PC-3 (cell line): ENCODE results near the gene MTTP. TPM values are rescaled to one million over a fixed set of nuclear protein-coding genes. Genes with fewer than 3 reads are reported as not detected.

Experiments
- ATAC-seq: fragments of 200-7000 bp; cut with Tn5 transposase; 2 replicates; pipeline ENCODE4 v1.9.1; 2020; ENCODE audit warnings: mild to moderate bottlenecking, moderate library complexity
- BruUV-seq: library from RNA; stranded (reverse); fragments of 400-500 nt; replicated peaks from 2 replicates; lab custom pipeline; 2021; lab: Mats Ljungman, UMichigan
- CTCF ChIA-PET: fragments of 300-600 bp; sonication (Branson Sonifier 250); formaldehyde crosslinking; loops from one replicate; lab custom pipeline; 2022; ENCODE audit warnings: antibody characterized with exemption; lab: Charles Lee
- POLR2A ChIA-PET: fragments of 300-600 bp; sonication (Branson Sonifier 250); formaldehyde crosslinking; loops from one replicate; lab custom pipeline; 2022; ENCODE audit warnings: antibody characterized with exemption; ENCODE audit not compliant: unreplicated experiment; lab: Charles Lee
- DNase-seq: peaks from one replicate; pipeline ENCODE4 v3.0.0-alpha.2; 2015
- H2AFZ ChIP-seq: fragments of 300-600 bp; sonication (generic); 2 replicates; pipeline ENCODE4 v1.6.0; 2016; ENCODE audit warnings: antibody characterized with exemption, low read length
- H3F3A ChIP-seq: fragments of 300-600 bp; sonication (generic); one replicate; pipeline ENCODE4 v1.6.0; 2017; ENCODE audit warnings: antibody characterized with exemption, low read length, control low read depth, mild to moderate bottlenecking; ENCODE audit not compliant: unreplicated experiment
- H3K27ac ChIP-seq: fragments of 300-600 bp; sonication (generic); 2 replicates; pipeline ENCODE4 v1.5.1; 2016; ENCODE audit warnings: mild to moderate bottlenecking, low read length
- H3K27me3 ChIP-seq: fragments of 300-600 bp; sonication (generic); 2 replicates; pipeline ENCODE4 v1.6.1; 2016; ENCODE audit warnings: low read length, mixed read lengths
- H3K36me3 ChIP-seq: fragments of 300-600 bp; sonication (generic); 2 replicates; pipeline ENCODE4 v1.6.1; 2016; ENCODE audit warnings: low read depth, mixed run types, low read length, mixed read lengths
- H3K4me1 ChIP-seq: fragments of 300-600 bp; sonication (generic); 2 replicates; pipeline ENCODE4 v1.5.1; 2016; ENCODE audit warnings: low read length; ENCODE audit not compliant: insufficient read depth
- H3K4me2 ChIP-seq: fragments of 300-600 bp; sonication (generic); 2 replicates; pipeline ENCODE4 v1.6.0; 2016; ENCODE audit warnings: low read length
- H3K4me3 ChIP-seq: fragments of 300-600 bp; sonication (generic); 2 replicates; pipeline ENCODE4 v1.5.1; 2016; ENCODE audit warnings: mild to moderate bottlenecking, low read length, mixed read lengths
- H3K79me2 ChIP-seq: fragments of 300-600 bp; sonication (generic); 2 replicates; pipeline ENCODE4 v1.6.1; 2017; ENCODE audit warnings: low read length, mixed read lengths
- H3K9ac ChIP-seq: fragments of 300-600 bp; sonication (generic); 2 replicates; pipeline ENCODE4 v1.6.0; 2016; ENCODE audit warnings: mild to moderate bottlenecking, low read length
- H3K9me2 ChIP-seq: fragments of 300-600 bp; sonication (generic); replicated peaks from 2 replicates; pipeline ENCODE4 v1.6.1; 2016; ENCODE audit warnings: mixed run types, low read length, mixed read lengths
- H3K9me3 ChIP-seq: fragments of 300-600 bp; sonication (generic); 2 replicates; pipeline ENCODE4 v1.6.1; 2016; ENCODE audit warnings: low read length, mixed read lengths
- H4K20me1 ChIP-seq: fragments of 300-600 bp; sonication (generic); 2 replicates; pipeline ENCODE4 v1.6.1; 2016; ENCODE audit warnings: low read length, mixed read lengths
- EZH2 ChIP-seq: fragments of 300-600 bp; sonication (generic); IDR thresholded peaks from one replicate; pipeline ENCODE4 v1.6.1; 2017; ENCODE audit warnings: antibody characterized with exemption, mild to moderate bottlenecking, low read length; ENCODE audit not compliant: unreplicated experiment
- EZH2phosphoT487 ChIP-seq: fragments of 300-600 bp; sonication (generic); IDR thresholded peaks from 2 replicates; pipeline ENCODE4 v1.6.1; 2018; ENCODE audit warnings: mild to moderate bottlenecking, antibody characterized with exemption, low read length, borderline replicate concordance
- intact Hi-C: fragments of 100-400 bp; cut with micrococcal nuclease; formaldehyde crosslinking; loops from 2 replicates; pipeline ENCODE4 v1.9.0; 2023
- total RNA-seq: library from RNA; depleted of rRNA; stranded (reverse); fragments of >200 nt; gene quantifications from 2 replicates; pipeline ENCODE4 v1.2.3, GENCODE V29; 2014
- TF ChIP-seq, protein P1 (sequence below): fragments of 300-600 bp; sonication (generic); conservative IDR thresholded peaks from 2 replicates; pipeline ENCODE4 v1.5.1; 2017; ENCODE audit warnings: antibody characterized with exemption, low read depth, mild to moderate bottlenecking, low read length

The MTTP gene
- total RNA-seq, 1 experiment from 2014 or later = 0.33 TPM

DNA sequence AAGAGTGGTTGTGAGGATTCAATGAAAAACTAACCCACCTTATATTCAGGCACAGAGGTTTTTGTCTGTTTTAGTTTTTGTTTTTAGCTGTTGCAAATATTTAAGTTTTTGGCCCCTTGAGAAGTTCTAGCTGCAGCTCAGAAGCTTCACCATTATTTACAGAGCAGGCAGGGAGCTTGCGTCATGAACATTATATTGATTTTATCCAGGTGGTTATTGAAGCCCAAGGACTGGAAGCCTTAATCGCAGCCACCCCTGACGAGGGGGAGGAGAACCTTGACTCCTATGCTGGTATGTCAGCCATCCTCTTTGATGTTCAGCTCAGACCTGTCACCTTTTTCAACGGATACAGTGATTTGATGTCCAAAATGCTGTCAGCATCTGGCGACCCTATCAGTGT, 38.1 kb downstream of the MTTP start:
- H3K4me3 ChIP-seq = no peak overlapping the region
- no peaks in the 10 kb centered on the region for H3K9me2 ChIP-seq
- no peaks in the 10 kb centered on the region for H3K79me2 ChIP-seq
- ATAC-seq = no peak
- no peaks in the 10 kb centered on the region for H3K36me3 ChIP-seq
- intact Hi-C loops = no loop called here
- no peaks in the 10 kb centered on the region for H4K20me1 ChIP-seq
- ChIA-PET CTCF (no interaction called here), POLR2A (no interaction called here)
- no peaks in the 10 kb centered on the region for H3K9me3 ChIP-seq
- H3K4me1 ChIP-seq = no peaks in the 10 kb centered on the region
- H3K4me2 ChIP-seq = no peak overlapping the region
- H2AFZ ChIP-seq = no peak overlapping the region
- no peak for DNase-seq
- TF ChIP-seq EZH2phosphoT487 = no peak
- TF ChIP-seq, protein P1, sequence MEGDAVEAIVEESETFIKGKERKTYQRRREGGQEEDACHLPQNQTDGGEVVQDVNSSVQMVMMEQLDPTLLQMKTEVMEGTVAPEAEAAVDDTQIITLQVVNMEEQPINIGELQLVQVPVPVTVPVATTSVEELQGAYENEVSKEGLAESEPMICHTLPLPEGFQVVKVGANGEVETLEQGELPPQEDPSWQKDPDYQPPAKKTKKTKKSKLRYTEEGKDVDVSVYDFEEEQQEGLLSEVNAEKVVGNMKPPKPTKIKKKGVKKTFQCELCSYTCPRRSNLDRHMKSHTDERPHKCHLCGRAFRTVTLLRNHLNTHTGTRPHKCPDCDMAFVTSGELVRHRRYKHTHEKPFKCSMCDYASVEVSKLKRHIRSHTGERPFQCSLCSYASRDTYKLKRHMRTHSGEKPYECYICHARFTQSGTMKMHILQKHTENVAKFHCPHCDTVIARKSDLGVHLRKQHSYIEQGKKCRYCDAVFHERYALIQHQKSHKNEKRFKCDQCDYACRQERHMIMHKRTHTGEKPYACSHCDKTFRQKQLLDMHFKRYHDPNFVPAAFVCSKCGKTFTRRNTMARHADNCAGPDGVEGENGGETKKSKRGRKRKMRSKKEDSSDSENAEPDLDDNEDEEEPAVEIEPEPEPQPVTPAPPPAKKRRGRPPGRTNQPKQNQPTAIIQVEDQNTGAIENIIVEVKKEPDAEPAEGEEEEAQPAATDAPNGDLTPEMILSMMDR = no peak
- no peak for TF ChIP-seq EZH2
- H3F3A ChIP-seq = no peaks in the 10 kb centered on the region
- BruUV-seq = no TSS peak
- no peak overlapping the region for H3K9ac ChIP-seq
- no peaks in the 10 kb centered on the region for H3K27me3 ChIP-seq
- H3K27ac ChIP-seq = no peak overlapping the region

DNA sequence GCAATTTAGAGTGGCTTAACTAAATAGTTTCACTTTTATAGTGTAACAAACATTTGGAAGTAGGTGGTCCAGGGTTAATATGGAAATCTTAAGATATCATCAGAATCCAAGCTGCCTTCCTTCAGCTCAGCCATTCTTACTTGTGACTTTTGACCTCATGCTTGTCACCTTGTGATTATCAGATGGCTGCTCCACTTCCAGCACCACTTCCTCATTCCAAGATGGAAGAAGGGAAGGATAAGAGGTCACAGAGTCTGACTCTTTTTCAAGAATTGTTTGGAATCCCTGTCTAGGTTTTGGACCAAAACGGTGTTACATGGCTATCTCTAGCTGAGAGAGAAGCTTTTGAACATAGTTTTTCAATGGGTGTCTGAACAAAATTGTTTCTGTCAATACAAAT, 39.9 kb downstream of the MTTP start:
- no peak for TF ChIP-seq EZH2phosphoT487
- TF ChIP-seq, protein P1 = no peak
- TF ChIP-seq EZH2 = no peak
- Histone ChIP-seq H3F3A (no peaks in the 10 kb centered on the region), H3K79me2 (no peaks in the 10 kb centered on the region), H3K9me3 (no peaks in the 10 kb centered on the region), H4K20me1 (no peaks in the 10 kb centered on the region), H3K9ac (no peak overlapping the region), H3K9me2 (no peaks in the 10 kb centered on the region), H2AFZ (no peak overlapping the region), H3K4me1 (no peaks in the 10 kb centered on the region), H3K27ac (no peak overlapping the region), H3K4me2 (no peak overlapping the region), H3K27me3 (no peaks in the 10 kb centered on the region), H3K4me3 (no peak overlapping the region), H3K36me3 (no peaks in the 10 kb centered on the region)
- ATAC-seq = no peak
- ChIA-PET CTCF (no interaction called here), POLR2A (no interaction called here)
- DNase-seq = no peak
- intact Hi-C loops = no loop called here
- no TSS peak for BruUV-seq

DNA sequence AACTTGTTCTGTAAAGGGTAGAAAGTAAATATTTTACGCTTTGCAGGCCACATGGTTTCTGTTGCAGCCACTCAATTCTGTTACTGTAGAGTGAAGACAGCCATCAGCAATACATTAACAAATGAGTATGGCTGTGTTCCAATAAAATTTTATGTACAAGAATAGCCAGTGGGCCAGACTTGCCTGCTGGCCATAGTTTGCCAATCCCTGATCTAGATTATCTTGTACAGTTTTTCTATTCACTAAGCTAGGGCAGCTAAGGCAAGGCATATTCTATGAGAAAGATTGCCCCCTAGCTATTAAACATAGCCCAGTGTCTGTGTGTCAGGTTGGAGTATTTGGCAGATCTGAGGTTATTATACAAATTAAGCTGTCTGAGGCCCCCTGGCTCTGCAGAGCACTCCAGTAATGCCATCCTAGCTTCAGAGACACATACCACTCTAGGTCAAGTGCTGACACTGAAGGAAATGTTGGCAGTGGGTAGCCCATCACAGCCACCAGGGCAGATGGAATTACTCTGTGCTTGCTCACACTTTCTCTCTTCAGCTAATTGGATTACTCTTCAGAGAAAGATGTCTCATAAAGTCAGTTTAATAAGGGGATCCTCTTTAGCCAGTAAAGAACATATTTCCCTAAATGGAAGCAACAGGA, 40.7 kb downstream of the MTTP start:
- no peak overlapping the region for H3K27ac ChIP-seq
- no peaks in the 10 kb centered on the region for H3K9me2 ChIP-seq
- no peaks in the 10 kb centered on the region for H3F3A ChIP-seq
- no peaks in the 10 kb centered on the region for H3K4me1 ChIP-seq
- ChIA-PET CTCF (no interaction called here), POLR2A (no interaction called here)
- no peak overlapping the region for H3K4me3 ChIP-seq
- H2AFZ ChIP-seq = no peak overlapping the region
- TF ChIP-seq, protein P1 = no peak; the same call in 1 of the 2 replicates
- TF ChIP-seq EZH2 (no peak), EZH2phosphoT487 (no peak)
- DNase-seq (no peak), ATAC-seq (no peak)
- H3K9ac ChIP-seq = no peak overlapping the region
- no peak overlapping the region for H3K4me2 ChIP-seq
- no peaks in the 10 kb centered on the region for H3K79me2 ChIP-seq
- intact Hi-C loops = loop anchor here (1.0 kb wide), 1 partner anchor 54 kb away; no protein-coding TSS in a partner anchor
- H3K27me3 ChIP-seq = no peaks in the 10 kb centered on the region
- no peaks in the 10 kb centered on the region for H3K9me3 ChIP-seq
- no TSS peak for BruUV-seq
- H4K20me1 ChIP-seq = no peaks in the 10 kb centered on the region
- no peaks in the 10 kb centered on the region for H3K36me3 ChIP-seq
